GM12801 (cell line): ENCODE results near the gene TTC34.

Experiments
- CTCF ChIP-seq: IDR thresholded peaks from one replicate; pipeline ENCODE4 v1.5.1; 2011; ENCODE audit warnings: control low read depth; ENCODE audit not compliant: insufficient read length; ENCODE audit errors: extremely low read depth

Gene TTC34

GRCh38 chr1:2592672-2593071 is 208.8 kb downstream of the TTC34 start:
- TF ChIP-seq CTCF = no peak

- no peak for TF ChIP-seq CTCF
Measured at GRCh38 chr1:2591581-2592261, 209.8 kb downstream of the TTC34 start.

- no peak for TF ChIP-seq CTCF
Measured at GRCh38 chr1:2591233-2591580, 210.3 kb downstream of the TTC34 start.

- TF ChIP-seq CTCF = no peak
Measured at GRCh38 chr1:2590233-2591141, 211.0 kb downstream of the TTC34 start.

- TF ChIP-seq CTCF = no peak
Measured at GRCh38 chr1:2589431-2590232, 211.9 kb downstream of the TTC34 start.

GRCh38 chr1:2588661-2589430 is 212.6 kb downstream of the TTC34 start:
- no peak for TF ChIP-seq CTCF
